HFFc6 (cell line): ENCODE measurements around the gene BCL7B. TPM values are rescaled to one million over a fixed set of nuclear protein-coding genes. Genes with fewer than 3 reads are reported as not detected.

Experiments
- DNase-seq: peaks from one replicate; pipeline ENCODE4 v3.0.0-alpha.2; 2018
- H3K27ac Mint-ChIP-seq: 2 replicates; pipeline ENCODE4 v1.8.0; 2020; ENCODE audit warnings: mild to moderate bottlenecking, mixed read lengths
- H3K27me3 Mint-ChIP-seq: 2 replicates; pipeline ENCODE4 v1.8.0; 2021; ENCODE audit warnings: mild to moderate bottlenecking, moderate library complexity, mixed read lengths; ENCODE audit not compliant: insufficient read depth
- H3K36me3 Mint-ChIP-seq: 2 replicates; pipeline ENCODE4 v1.8.0; 2021; ENCODE audit warnings: low read depth, mixed read lengths
- H3K4me1 Mint-ChIP-seq: 2 replicates; pipeline ENCODE4 v1.8.0; 2020; ENCODE audit warnings: low read depth, mixed read lengths
- H3K4me3 Mint-ChIP-seq: 2 replicates; pipeline ENCODE4 v1.8.0; 2020; ENCODE audit warnings: mild to moderate bottlenecking, moderate library complexity, mixed read lengths
- H3K9me3 Mint-ChIP-seq: 2 replicates; pipeline ENCODE4 v1.8.0; 2020; ENCODE audit warnings: mild to moderate bottlenecking, mixed read lengths
- total RNA-seq, 6 experiments: library from RNA; stranded (reverse); fragmentation: NEBNext Ultra II Directional; extraction: Animal tissue kit (Norgen Biotek cat#: 25700); gene quantifications; 2 replicates in 1 of 6; 3 replicates in 5 of 6; pipeline ENCODE4 v1.2.3, GENCODE V29; 2021
- TF ChIP-seq, protein P1 (sequence below): fragments of 200-600 bp; sonication (generic); IDR thresholded peaks from 2 replicates; pipeline ENCODE4 v1.5.0; 2021; ENCODE audit warnings: antibody characterized with exemption, mild to moderate bottlenecking

Gene BCL7B
- total RNA-seq, 6 experiments from 2014 or later: 46.7 to 58.1 (median 50.0) TPM

DNA sequence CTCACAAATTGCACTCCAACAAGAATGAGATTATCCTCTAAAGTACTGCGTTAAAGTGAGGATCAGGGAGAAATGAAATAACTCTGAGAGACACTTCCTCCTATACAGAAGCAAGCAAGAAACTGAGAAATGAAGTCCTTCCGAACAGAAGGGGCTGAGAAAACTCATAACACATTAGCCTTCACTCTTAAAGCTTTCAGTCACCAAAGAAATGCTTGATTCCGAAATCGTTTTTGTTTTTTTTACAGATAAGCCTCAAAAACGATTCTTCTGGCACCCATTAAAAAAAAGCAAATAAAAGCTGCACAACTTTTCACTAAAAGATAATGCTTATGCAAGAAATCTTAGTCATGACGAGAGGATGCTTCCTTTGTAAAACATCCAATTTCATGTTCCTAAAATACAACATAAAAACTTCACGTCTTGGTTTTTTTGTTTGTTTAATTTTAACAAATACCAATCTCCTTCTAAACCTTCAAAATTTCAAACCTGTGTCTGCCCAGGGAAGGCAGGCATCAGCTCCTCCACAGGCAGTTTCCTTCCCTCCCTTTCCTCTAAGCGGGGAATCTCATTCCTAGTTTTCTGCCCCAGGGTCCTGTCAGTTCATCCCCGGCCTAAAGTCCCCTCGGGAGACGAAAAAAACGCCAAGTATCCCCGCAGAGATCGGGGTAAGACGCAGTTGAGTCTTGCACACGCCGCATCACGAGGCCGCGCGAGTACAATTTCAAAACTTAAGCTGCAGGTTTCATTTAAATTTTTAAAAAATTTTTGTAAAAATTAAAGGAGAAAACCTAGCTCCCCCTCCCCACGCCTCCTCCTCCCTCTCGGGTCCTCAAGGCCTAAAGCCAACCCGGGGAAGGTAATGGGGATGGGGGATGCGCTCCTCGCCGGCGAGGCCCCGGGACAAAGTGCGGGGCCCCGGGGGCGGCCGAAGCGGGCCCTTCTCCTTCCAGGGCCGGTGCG, 36.5 kb downstream of the BCL7B start:
- Mint-ChIP-seq H3K4me1 (peaks cover 27% of the 10 kb centered on the region), H3K9me3 (no peaks in the 10 kb centered on the region), H3K27ac (peak overlapping the region; percentile 81), H3K36me3 (peaks cover 22% of the 10 kb centered on the region), H3K27me3 (peaks cover 4% of the 10 kb centered on the region), H3K4me3 (peak overlapping the region; percentile 90)
- TF ChIP-seq, protein P1, sequence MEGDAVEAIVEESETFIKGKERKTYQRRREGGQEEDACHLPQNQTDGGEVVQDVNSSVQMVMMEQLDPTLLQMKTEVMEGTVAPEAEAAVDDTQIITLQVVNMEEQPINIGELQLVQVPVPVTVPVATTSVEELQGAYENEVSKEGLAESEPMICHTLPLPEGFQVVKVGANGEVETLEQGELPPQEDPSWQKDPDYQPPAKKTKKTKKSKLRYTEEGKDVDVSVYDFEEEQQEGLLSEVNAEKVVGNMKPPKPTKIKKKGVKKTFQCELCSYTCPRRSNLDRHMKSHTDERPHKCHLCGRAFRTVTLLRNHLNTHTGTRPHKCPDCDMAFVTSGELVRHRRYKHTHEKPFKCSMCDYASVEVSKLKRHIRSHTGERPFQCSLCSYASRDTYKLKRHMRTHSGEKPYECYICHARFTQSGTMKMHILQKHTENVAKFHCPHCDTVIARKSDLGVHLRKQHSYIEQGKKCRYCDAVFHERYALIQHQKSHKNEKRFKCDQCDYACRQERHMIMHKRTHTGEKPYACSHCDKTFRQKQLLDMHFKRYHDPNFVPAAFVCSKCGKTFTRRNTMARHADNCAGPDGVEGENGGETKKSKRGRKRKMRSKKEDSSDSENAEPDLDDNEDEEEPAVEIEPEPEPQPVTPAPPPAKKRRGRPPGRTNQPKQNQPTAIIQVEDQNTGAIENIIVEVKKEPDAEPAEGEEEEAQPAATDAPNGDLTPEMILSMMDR: no peak
- peak; percentile 10 for DNase-seq

DNA sequence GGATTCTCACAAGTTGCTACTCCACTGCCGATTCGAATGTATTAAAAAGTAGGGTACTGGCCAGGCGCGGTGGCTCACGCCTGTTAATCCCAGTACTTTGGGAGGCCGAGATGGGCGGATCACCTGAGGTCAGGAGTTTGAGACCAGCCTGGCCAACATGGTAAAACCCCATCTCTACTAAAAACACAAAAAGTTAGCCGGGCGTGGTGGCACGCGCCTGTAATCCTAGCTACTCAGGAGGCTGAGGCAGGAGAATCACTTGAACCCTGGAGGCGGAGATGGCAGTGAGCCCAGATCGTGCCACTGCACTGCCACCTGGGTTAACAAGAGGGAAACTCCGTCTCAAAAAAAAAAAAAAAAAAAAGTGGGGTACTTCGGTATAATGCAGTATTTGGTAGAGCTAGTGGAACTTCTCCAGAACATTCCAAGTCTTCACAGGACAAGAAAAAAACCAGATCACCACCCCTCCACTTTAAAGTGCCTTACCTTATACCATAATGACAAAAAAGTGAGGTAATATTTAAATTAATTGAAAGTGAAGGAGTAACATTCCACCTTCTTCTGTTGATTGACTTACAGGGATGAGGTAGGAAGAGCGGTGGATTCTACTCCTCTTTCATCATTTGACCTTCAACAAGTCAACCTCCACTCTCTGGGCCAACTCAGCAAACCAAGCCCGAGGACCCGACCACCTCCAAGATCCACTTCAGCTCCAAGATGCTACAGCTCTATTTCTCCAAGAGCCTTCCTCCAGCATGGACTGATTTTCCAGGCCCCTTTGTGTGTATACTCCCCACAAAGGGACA, 37.4 kb downstream of the BCL7B start:
- DNase-seq: no peak
- H3K36me3 Mint-ChIP-seq: peaks cover 24% of the 10 kb centered on the region
- H3K4me1 Mint-ChIP-seq: peaks cover 30% of the 10 kb centered on the region
- H3K27me3 Mint-ChIP-seq: peaks cover 4% of the 10 kb centered on the region
- H3K4me3 Mint-ChIP-seq: peak overlapping the region; percentile 90
- TF ChIP-seq, protein P1: no peak; the same call in 1 of the 2 replicates
- peak overlapping the region; percentile 81 for H3K27ac Mint-ChIP-seq
- no peaks in the 10 kb centered on the region for H3K9me3 Mint-ChIP-seq

DNA sequence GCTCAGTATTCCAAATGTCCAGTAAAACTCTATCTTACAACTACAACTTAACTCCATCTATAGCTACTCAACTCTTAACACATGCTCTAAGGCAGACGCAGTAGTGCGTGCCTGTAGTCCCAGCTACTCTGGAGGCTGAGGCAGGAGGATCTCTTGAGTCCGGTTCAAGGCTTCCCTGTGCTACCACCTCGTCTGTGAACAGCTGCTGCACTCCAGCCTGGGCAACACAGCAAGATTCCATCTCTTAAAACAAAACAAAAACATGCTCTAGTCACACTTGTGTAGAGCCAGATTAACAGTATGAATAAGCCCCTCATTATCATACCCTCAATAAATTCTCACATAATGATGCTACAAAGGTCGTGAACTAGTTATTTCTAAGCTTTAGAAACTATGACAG, 39.0 kb downstream of the BCL7B start:
- no peak for DNase-seq
- peaks cover 35% of the 10 kb centered on the region for H3K4me1 Mint-ChIP-seq
- TF ChIP-seq, protein P1: no peak
- peaks cover 33% of the 10 kb centered on the region for H3K36me3 Mint-ChIP-seq
- peaks cover 4% of the 10 kb centered on the region for H3K27me3 Mint-ChIP-seq
- H3K27ac Mint-ChIP-seq: peak overlapping the region; percentile 55
- peak overlapping the region; percentile 90 for H3K4me3 Mint-ChIP-seq
- no peaks in the 10 kb centered on the region for H3K9me3 Mint-ChIP-seq

DNA sequence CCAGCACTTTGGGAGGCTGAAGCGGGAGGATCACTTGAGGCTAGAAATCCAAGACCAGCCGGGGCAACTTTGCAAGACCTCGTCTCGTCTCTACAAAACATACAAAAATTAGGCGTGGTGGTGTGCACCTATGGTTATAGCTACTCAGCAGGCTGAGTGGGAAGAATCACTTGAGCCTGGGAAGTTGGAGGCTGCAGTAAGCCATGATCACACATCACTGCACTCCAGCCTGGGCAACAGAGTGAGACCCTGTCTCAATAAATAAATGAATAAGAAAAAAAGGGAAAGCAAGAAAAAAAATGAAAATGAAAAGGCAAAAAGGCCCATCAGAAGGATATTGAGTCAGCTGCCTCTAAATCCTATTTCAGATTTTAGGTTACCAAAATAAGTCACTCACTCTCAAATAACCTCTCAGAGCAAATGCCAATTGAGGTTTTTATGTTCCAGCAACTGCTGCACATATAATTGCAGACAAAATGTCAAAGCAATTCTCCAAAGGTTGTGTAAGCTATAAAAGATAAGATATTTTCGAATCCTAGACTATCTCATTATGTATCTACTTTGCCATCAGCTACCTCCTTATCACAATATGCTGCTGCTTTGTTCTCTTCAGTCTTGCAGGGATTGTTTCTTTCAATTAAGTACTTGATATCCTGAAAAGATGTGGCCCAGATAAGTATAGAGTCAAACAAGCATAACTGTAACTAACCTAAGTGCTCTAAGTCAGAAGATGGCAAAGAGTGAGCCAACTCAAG, 40.1 kb downstream of the BCL7B start:
- H3K27ac Mint-ChIP-seq: no peak overlapping the region; the same call in 1 of the 2 replicates
- peaks cover 39% of the 10 kb centered on the region for H3K36me3 Mint-ChIP-seq
- H3K4me1 Mint-ChIP-seq: peaks cover 39% of the 10 kb centered on the region
- H3K9me3 Mint-ChIP-seq: no peaks in the 10 kb centered on the region
- no peak for DNase-seq
- H3K27me3 Mint-ChIP-seq: peaks cover 4% of the 10 kb centered on the region
- no peak overlapping the region for H3K4me3 Mint-ChIP-seq
- TF ChIP-seq, protein P1: no peak

DNA sequence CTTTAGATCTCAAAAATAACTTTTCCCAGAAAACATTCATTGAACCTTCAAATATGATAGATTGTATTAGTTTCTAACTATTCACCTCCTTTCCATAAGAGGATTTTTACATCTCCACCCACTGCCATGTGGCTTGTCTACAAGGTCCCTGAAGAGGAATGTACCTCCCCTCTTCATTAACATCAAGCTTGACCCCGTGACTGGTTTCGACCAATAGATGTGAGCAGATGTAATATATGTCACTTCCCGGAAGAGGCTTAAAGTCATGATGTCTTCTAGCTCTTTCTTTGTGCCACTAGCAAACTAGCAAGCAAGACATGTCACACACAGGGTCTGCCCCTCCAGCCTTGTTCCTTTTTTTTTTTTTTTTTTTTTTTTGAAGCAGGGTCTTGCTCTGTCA, 42.3 kb downstream of the BCL7B start:
- Mint-ChIP-seq H3K27ac (no peak overlapping the region; the same call in 1 of the 2 replicates), H3K4me3 (no peak overlapping the region), H3K27me3 (no peaks in the 10 kb centered on the region; the same call in 1 of the 2 replicates), H3K9me3 (no peaks in the 10 kb centered on the region), H3K4me1 (peaks cover 36% of the 10 kb centered on the region), H3K36me3 (peaks cover 45% of the 10 kb centered on the region)
- TF ChIP-seq, protein P1: no peak
- DNase-seq: no peak
